ENCODE results near the gene KIF1A. TPM values are rescaled to one million over a fixed set of nuclear protein-coding genes. Genes with fewer than 3 reads are reported as not detected.

The KIF1A gene
- total and polyA plus RNA-seq, 10 of the 15 experiments (the other 5 are each of a cell fraction or from before 2014, with no cell fraction given), result 0.04 to 0.95 (median 0.06) TPM; not detected in 5

DNA sequence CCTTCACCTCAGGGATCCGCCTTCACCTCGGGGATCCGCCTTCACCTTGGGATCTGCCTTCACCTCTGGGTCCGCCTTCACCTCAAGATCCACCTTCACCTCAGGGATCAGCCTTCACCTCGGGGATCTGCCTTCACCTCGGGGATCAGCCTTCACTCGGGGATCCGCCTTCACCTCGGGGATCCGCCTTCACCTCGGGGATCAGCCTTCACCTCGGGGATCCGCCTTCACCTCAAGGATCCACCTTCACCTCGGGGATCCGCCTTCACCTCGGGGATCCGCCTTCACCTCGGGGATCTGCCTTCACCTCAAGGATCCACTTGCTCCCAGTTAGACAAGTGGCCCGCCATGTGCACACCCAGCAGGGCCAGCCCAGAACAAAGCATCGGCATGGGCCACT is 7.3 kb downstream of the KIF1A start:
- WGBS (ENCODE audit: insufficient coverage, insufficient replicate concordance, low lambda C conversion rate, missing lambda C conversion rate), result 60% methylated on average over 20 of the region's 20 CpGs
- TF ChIP-seq HSF1 (IDR thresholded peaks at IDR 0.05; ENCODE audit: low read depth, low read length), result no peak
- no peak for TF ChIP-seq ZZZ3 (IDR thresholded peaks at IDR 0.05; ENCODE audit: control insufficient read depth, insufficient read length, low read depth)
- TF ChIP-seq ATF3 (IDR thresholded peaks at IDR 0.05; ENCODE audit: borderline replicate concordance, extremely low read depth, low read depth, low read length), result no peak
- TF ChIP-seq SIN3A (IDR thresholded peaks at IDR 0.05; ENCODE audit: low read depth, low read length), result no peak
- TF ChIP-seq EGR1 (IDR thresholded peaks at IDR 0.05; ENCODE audit: borderline replicate concordance in 1 of 2, low read depth in 2 of 2, low read length in 2 of 2), result no peak
- TF ChIP-seq STAT3 (IDR thresholded peaks at IDR 0.05; ENCODE audit: low read depth, low read length), result no peak
- TF ChIP-seq NFIC (IDR thresholded peaks at IDR 0.05; ENCODE audit: low read depth, low read length), result no peak
- TF ChIP-seq POLR2AphosphoS2 (IDR thresholded peaks at IDR 0.05; ENCODE audit: low read depth, low read length), result no peak
- in situ Hi-C loops (cut with MboI) (no loop called here), intact Hi-C loops (cut with micrococcal nuclease; ENCODE audit: unreplicated experiment) (no loop called here)
- H2AFZ ChIP-seq (ENCODE audit: control insufficient read depth, low read depth, low read length), result no peak overlapping the region
- no peaks in the 10 kb centered on the region for H3K4me1 ChIP-seq (ENCODE audit: control insufficient read depth, insufficient read depth, low read length)
- no peak overlapping the region for H3K27ac ChIP-seq (ENCODE audit: control insufficient read depth, insufficient read depth)
- H3K79me2 ChIP-seq (ENCODE audit: control insufficient read depth, insufficient read depth, low read length), result no peaks in the 10 kb centered on the region
- ChIA-PET CTCF (no interaction called here), RAD21 (ENCODE audit: unreplicated experiment) (no interaction called here), SMC1A (ENCODE audit: uncharacterized antibody, unreplicated experiment) (no interaction called here), POLR2A (no interaction called here)
- DNase-seq (ENCODE audit: low read depth, low spot score), result no peak
- ATAC-seq, result no peak
- H3K27me3 ChIP-seq (replicated peaks in 1 of 2; ENCODE audit: control insufficient read depth in 2 of 2, insufficient read depth in 2 of 2, low read length in 1 of 2), result peaks cover 0 to 2% of the 10 kb centered on the region in 2 experiments; a peak in 2 of 4 replicates
- no peak overlapping the region for H3K4me3 ChIP-seq
- no peak for FAIRE-seq
- H3K9ac ChIP-seq (ENCODE audit: control insufficient read depth, insufficient read depth, low read length), result no peak overlapping the region
- no TSS peak for BruUV-seq (replicated peaks)
- no peak overlapping the region for H3K4me2 ChIP-seq (ENCODE audit: control insufficient read depth, insufficient read depth)
- H3K36me3 ChIP-seq (ENCODE audit: control insufficient read depth in 2 of 2, insufficient read depth in 2 of 2, low read length in 1 of 2), result no peaks in the 10 kb centered on the region
- peaks cover 5% of the 10 kb centered on the region; the same call in 1 of the 3 replicates for H3K9me3 ChIP-seq (replicated peaks; ENCODE audit: control insufficient read depth, insufficient read depth, low read length)
- H4K20me1 ChIP-seq (ENCODE audit: control insufficient read depth, insufficient read depth), result no peaks in the 10 kb centered on the region
